RWPE2 (cell line): Measurements from ENCODE around the gene TMEM87A.
A peak's percentile ranks its signal among the peaks of the same experiment; 100 is the strongest.

Experiments used
- ATAC-seq: fragments of 200-7000 bp; cut with Tn5 transposase; 3 replicates; pipeline ENCODE4 v1.9.1; 2021; ENCODE audit warnings: low read depth
- DNase-seq: peaks from one replicate; pipeline ENCODE4 v3.0.0-alpha.2; 2020; ENCODE audit warnings: low spot score
- H3K27ac ChIP-seq: fragments of 450-650 bp; 2 replicates; pipeline ENCODE4 v1.5.1; 2017; ENCODE audit warnings: mild to moderate bottlenecking; ENCODE audit not compliant: poor library complexity, severe bottlenecking
- H3K27me3 ChIP-seq: fragments of 250-450 bp; sonication (Bioruptor Pico); 2 replicates; pipeline ENCODE4 v1.5.1; 2021; ENCODE audit warnings: mild to moderate bottlenecking, moderate library complexity; ENCODE audit not compliant: insufficient read depth, poor library complexity, severe bottlenecking
- H3K36me3 ChIP-seq: fragments of 250-450 bp; sonication (Bioruptor Pico); 2 replicates; pipeline ENCODE4 v1.5.1; 2020; ENCODE audit warnings: low read depth, mild to moderate bottlenecking, moderate library complexity
- H3K4me1 ChIP-seq: fragments of 250-450 bp; sonication (Bioruptor Pico); 2 replicates; pipeline ENCODE4 v1.5.1; 2021; ENCODE audit warnings: mild to moderate bottlenecking, moderate library complexity; ENCODE audit not compliant: insufficient read depth, poor library complexity, severe bottlenecking
- H3K4me3 ChIP-seq: fragments of 250-450 bp; sonication (Bioruptor Pico); 2 replicates; pipeline ENCODE4 v1.5.1; 2021; ENCODE audit warnings: mild to moderate bottlenecking, moderate library complexity; ENCODE audit not compliant: severe bottlenecking
- H3K9me3 ChIP-seq: fragments of 250-450 bp; sonication (Bioruptor Pico); 2 replicates; pipeline ENCODE4 v1.5.1; 2021; ENCODE audit warnings: mild to moderate bottlenecking, moderate library complexity; ENCODE audit not compliant: severe bottlenecking
- TF ChIP-seq, protein P1 (sequence below): fragments of 450-650 bp; IDR thresholded peaks from one replicate; pipeline ENCODE4 v1.5.1; 2017; ENCODE audit warnings: mild to moderate bottlenecking, moderate library complexity; ENCODE audit not compliant: poor library complexity, severe bottlenecking

Gene TMEM87A

DNA sequence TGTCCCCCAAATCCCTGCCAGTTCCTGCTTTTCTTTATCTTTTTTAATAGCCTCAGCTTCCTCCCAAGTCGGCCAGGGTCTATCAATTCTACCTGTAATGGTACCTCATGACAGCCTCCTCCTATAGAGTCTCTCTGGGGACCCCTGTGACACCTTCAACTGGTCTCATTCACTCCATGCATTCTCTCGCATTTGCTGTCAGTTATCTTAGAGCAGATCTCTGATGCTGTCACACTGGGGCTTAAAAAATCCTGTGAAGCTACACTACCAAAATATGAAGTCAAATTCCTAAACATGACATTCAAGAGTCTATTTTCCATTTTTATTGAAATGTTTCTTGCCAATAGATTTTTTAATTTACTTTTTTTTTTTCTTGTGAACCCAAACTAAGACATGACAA is 70.6 kb downstream of the TMEM87A start:
- ATAC-seq (no peak), DNase-seq (no peak)
- Histone ChIP-seq H3K27ac (no peak overlapping the region), H3K9me3 (no peaks in the 10 kb centered on the region), H3K4me3 (no peak overlapping the region), H3K4me1 (no peaks in the 10 kb centered on the region), H3K27me3 (no peaks in the 10 kb centered on the region), H3K36me3 (peaks cover 27% of the 10 kb centered on the region)
- TF ChIP-seq, protein P1, sequence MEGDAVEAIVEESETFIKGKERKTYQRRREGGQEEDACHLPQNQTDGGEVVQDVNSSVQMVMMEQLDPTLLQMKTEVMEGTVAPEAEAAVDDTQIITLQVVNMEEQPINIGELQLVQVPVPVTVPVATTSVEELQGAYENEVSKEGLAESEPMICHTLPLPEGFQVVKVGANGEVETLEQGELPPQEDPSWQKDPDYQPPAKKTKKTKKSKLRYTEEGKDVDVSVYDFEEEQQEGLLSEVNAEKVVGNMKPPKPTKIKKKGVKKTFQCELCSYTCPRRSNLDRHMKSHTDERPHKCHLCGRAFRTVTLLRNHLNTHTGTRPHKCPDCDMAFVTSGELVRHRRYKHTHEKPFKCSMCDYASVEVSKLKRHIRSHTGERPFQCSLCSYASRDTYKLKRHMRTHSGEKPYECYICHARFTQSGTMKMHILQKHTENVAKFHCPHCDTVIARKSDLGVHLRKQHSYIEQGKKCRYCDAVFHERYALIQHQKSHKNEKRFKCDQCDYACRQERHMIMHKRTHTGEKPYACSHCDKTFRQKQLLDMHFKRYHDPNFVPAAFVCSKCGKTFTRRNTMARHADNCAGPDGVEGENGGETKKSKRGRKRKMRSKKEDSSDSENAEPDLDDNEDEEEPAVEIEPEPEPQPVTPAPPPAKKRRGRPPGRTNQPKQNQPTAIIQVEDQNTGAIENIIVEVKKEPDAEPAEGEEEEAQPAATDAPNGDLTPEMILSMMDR, result no peak

DNA sequence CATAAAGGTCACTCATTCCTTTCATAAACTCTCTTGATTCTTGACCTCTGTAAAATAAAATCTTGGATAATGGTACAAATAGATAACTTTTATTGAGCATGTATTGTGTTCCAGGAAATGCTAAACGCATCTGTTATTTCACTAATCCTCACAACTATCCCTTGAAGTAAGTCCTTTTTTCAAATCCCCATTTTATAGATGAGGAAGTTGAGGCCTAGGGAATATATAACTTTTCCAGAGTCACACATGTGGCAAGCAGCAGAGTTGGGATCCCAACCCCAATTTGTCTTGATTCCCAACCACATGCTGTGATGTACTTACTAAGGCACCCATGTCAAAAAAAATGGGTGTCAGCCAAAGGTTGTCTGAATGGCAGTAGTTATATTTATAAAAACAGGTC is 71.4 kb downstream of the TMEM87A start:
- Histone ChIP-seq H3K36me3 (peaks cover 32% of the 10 kb centered on the region), H3K27me3 (no peaks in the 10 kb centered on the region), H3K27ac (no peak overlapping the region), H3K9me3 (no peaks in the 10 kb centered on the region), H3K4me3 (no peak overlapping the region), H3K4me1 (no peaks in the 10 kb centered on the region)
- ATAC-seq (no peak), DNase-seq (no peak)
- TF ChIP-seq, protein P1, result no peak

DNA sequence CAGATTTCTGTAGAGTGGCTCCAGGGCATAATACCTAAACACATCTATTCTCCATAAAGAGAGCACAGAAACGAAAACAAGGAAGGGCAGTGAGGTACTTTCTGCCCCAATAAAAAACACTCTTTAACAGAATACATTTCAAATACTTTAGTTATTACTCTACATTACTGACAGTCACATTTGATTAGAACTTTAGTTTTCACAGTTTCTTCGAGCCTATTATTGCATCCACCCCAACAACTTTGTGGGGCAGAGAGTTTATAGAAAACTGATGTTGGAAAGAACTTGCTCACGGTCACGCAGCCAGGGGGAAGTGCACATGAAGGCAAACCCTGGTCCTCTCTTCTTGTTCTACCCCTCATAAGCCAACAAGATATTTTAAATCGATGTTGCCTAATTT is 74.1 kb downstream of the TMEM87A start:
- Histone ChIP-seq H3K27ac (no peak overlapping the region), H3K9me3 (no peaks in the 10 kb centered on the region), H3K27me3 (no peaks in the 10 kb centered on the region), H3K4me3 (no peak overlapping the region), H3K4me1 (no peaks in the 10 kb centered on the region), H3K36me3 (peaks cover 38% of the 10 kb centered on the region)
- ATAC-seq (no peak), DNase-seq (no peak)
- TF ChIP-seq, protein P1, result no peak

DNA sequence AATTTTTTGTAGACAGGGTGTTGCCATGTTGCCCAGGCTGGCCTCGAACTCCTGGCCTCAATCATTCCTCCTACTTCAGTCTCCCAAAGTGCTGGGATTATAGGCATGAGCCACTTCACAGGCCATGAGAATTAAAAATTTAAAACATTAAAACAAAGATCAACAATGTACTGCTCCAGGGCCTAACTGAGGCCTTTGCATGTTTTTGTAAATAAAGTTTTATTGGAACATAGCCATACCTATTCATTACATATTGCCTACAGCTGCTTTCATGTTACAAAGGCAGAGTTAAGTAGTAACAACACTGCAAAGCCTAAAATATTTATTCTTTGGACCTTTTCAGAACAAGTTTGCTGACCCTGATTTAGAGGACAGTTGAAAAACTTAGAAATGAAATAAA is 74.7 kb downstream of the TMEM87A start:
- Histone ChIP-seq H3K27ac (no peak overlapping the region), H3K9me3 (no peaks in the 10 kb centered on the region), H3K36me3 (peaks cover 38% of the 10 kb centered on the region), H3K4me3 (no peak overlapping the region), H3K27me3 (no peaks in the 10 kb centered on the region), H3K4me1 (no peaks in the 10 kb centered on the region)
- DNase-seq (no peak), ATAC-seq (no peak)
- TF ChIP-seq, protein P1, result no peak

DNA sequence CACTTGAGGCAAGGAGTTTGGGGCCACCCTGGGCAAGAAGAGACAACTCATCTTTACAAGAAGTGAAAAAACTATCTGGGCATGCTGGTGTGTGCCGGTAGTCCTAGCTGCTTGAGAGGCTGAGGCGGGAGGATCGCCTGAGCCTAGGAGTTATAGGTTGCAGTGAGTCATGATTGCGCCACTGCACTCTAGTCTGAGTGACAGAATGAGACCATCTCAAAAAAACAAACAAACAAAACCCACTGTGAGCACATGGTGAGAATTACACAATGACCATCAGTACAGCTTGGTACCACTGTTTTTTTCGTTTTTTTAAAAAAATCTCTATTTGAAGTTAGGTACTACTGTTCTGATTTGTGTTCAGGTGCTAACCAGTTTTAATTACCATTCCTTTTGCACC is 78.7 kb downstream of the TMEM87A start:
- Histone ChIP-seq H3K27ac (no peak overlapping the region), H3K4me3 (no peak overlapping the region), H3K4me1 (no peaks in the 10 kb centered on the region), H3K9me3 (no peaks in the 10 kb centered on the region), H3K36me3 (peaks cover 60% of the 10 kb centered on the region), H3K27me3 (no peaks in the 10 kb centered on the region)
- TF ChIP-seq, protein P1, result no peak
- ATAC-seq (peak; percentile 84), DNase-seq (no peak)
